ENCODE measurements around the gene RAB11FIP5. TPM values are rescaled to one million over a fixed set of nuclear protein-coding genes. Genes with fewer than 3 reads are reported as not detected.

Gene RAB11FIP5
- total and polyA plus RNA-seq, 9 of the 15 experiments (the other 6 are each of a cell fraction or from before 2014, with no cell fraction given): 1.7 to 14.4 (median 6.4) TPM

- no peak for TF ChIP-seq TGIF2 (CRISPR knock-in tag; IDR thresholded peaks at IDR 0.05)
- TF ChIP-seq SMARCB1 (IDR thresholded peaks at IDR 0.05; ENCODE audit: insufficient read length, low read depth): no peak
- 0 out of 2 replicates have a peak, but pooled peaks have one; percentile 8 for TF ChIP-seq CREM (IDR thresholded peaks at IDR 0.05; ENCODE audit: low read depth)
- TF ChIP-seq ZNF512 (tag; IDR thresholded peaks at IDR 0.05): no peak
- no peak for TF ChIP-seq HMGXB4 (CRISPR knock-in tag; IDR thresholded peaks at IDR 0.05)
- peak; percentile 67 for TF ChIP-seq ELF1 (tag; IDR thresholded peaks at IDR 0.05)
- TF ChIP-seq PHB2 (IDR thresholded peaks at IDR 0.05; ENCODE audit: low read depth): no peak
- no peak for TF ChIP-seq ZNF232 (CRISPR knock-in tag; IDR thresholded peaks at IDR 0.05)
- no peak for TF ChIP-seq MECOM (CRISPR knock-in tag; IDR thresholded peaks at IDR 0.05)
- TF ChIP-seq KLF6 (CRISPR knock-in tag; IDR thresholded peaks at IDR 0.05; ENCODE audit: borderline replicate concordance): no peak
- TF ChIP-seq CREB1 (IDR thresholded peaks at IDR 0.05): no peak
- no peak for TF ChIP-seq CREB1 (CRISPR knock-in tag; IDR thresholded peaks at IDR 0.05)
- TF ChIP-seq FOXA1 (IDR thresholded peaks at IDR 0.05; ENCODE audit: borderline replicate concordance): no peak
- TF ChIP-seq RBM34 (IDR thresholded peaks at IDR 0.05; ENCODE audit: borderline replicate concordance, insufficient read depth, low read length): no peak
- TF ChIP-seq RFX7 (CRISPR knock-in tag; IDR thresholded peaks at IDR 0.05): no peak
- no peak for TF ChIP-seq CXXC5 (CRISPR knock-in tag; IDR thresholded peaks at IDR 0.05)
- no peak for TF ChIP-seq THRAP3 (IDR thresholded peaks at IDR 0.05; ENCODE audit: borderline replicate concordance)
- TF ChIP-seq BHLHE40 (IDR thresholded peaks at IDR 0.05; ENCODE audit: low read length): peak; percentile 31; the same call in 1 of the 2 replicates
- TF ChIP-seq OTX1 (CRISPR knock-in tag; IDR thresholded peaks at IDR 0.05): no peak
- TF ChIP-seq, protein P1, sequence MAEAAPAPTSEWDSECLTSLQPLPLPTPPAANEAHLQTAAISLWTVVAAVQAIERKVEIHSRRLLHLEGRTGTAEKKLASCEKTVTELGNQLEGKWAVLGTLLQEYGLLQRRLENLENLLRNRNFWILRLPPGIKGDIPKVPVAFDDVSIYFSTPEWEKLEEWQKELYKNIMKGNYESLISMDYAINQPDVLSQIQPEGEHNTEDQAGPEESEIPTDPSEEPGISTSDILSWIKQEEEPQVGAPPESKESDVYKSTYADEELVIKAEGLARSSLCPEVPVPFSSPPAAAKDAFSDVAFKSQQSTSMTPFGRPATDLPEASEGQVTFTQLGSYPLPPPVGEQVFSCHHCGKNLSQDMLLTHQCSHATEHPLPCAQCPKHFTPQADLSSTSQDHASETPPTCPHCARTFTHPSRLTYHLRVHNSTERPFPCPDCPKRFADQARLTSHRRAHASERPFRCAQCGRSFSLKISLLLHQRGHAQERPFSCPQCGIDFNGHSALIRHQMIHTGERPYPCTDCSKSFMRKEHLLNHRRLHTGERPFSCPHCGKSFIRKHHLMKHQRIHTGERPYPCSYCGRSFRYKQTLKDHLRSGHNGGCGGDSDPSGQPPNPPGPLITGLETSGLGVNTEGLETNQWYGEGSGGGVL (CRISPR knock-in tag; IDR thresholded peaks at IDR 0.05): no peak
- no peak for TF ChIP-seq MLX (CRISPR knock-in tag; conservative IDR thresholded peaks at IDR 0.05)
- TF ChIP-seq ARID3B (CRISPR knock-in tag; IDR thresholded peaks at IDR 0.05; ENCODE audit: borderline replicate concordance): no peak
- TF ChIP-seq BMI1 (IDR thresholded peaks at IDR 0.05; ENCODE audit: low read length): no peak
Measured at GRCh38 chr2:73156539-73157124, 43.9 kb upstream of the RAB11FIP5 start (continued).
